ENCODE measurements around the gene MYO1E.
"Not testable (repeated sequence)": the region's sequence is repeated elsewhere in the genome, so short reads cannot be mapped to it uniquely, and the experiment has no call there.

Gene MYO1E

DNA sequence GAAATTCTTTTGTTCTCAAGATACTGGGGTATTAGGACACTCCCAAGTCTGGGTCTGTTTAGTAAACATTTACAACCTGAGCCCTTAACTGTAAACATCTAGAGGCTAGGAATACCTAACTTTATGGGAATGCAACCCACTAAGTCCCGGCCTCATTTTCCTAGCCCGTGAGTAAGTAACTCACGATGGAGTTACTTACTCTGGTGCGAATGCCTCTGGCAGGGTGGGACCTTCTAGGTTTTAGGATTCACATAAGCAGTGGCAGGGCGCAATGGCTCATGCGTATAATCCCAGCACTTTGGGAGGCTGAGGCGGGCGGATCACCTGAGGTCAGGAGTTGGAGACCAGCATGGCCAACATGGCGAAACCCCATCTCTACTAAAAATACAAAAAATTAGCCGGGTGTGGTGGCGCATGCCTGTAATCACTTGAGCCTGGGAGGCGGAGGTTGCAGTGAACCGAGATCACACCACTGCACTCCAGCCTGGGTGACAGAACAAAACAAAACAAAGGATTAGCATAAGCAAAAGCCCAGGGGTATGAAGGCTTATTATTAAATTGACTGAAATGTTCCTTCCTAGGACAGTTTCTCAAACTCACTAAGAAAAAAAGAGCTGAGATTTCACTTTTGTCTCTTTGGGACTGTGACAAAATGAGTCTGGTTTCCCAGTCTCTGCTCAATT, 14.7 kb upstream of the MYO1E start:
- DNase-seq (ENCODE audit: low read depth in 2 of 2, low spot score in 1 of 2) = not testable (repeated sequence)

DNA sequence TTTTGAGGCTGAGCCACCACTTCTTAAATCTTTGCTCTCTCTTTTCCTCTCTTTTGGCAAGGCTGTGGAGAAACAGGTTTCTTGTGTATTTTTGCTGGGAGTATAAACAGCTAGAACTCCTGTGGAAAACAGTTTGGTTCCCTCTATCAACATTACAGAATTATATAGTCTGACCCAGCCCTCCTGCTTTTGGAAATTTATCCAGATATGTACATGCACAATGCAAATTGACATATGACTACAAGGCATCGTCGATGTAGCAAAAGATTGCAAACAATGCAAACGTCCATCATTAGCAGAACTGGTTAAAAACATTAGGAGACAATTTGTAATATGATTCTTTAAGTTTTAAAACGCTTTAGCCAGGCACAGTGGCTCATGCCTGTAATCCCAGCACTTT, 12.5 kb upstream of the MYO1E start:
- DNase-seq (ENCODE audit: low read depth in 2 of 2, low spot score in 1 of 2) = no peak

DNA sequence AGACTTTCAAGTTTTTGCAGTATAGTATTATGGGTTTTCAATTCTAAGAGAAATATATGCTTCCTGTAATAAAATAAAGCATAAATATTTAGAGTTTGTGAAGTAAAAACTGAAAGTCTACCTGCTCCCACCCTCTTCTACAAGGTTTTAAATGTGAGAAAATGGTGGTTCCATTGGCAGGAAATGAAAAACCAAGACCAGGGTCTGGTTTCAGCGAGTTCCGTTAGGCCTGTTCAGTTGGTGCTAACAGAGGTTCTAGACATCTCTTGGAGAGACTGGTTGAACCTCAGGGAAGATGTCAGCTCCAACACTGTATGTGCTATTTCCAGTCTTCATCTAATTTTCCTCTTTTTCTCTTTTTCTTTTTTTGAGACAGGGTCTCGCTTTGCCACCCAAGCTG, 11.8 kb upstream of the MYO1E start:
- DNase-seq (ENCODE audit: low read depth in 2 of 2, low spot score in 1 of 2) = no peak

DNA sequence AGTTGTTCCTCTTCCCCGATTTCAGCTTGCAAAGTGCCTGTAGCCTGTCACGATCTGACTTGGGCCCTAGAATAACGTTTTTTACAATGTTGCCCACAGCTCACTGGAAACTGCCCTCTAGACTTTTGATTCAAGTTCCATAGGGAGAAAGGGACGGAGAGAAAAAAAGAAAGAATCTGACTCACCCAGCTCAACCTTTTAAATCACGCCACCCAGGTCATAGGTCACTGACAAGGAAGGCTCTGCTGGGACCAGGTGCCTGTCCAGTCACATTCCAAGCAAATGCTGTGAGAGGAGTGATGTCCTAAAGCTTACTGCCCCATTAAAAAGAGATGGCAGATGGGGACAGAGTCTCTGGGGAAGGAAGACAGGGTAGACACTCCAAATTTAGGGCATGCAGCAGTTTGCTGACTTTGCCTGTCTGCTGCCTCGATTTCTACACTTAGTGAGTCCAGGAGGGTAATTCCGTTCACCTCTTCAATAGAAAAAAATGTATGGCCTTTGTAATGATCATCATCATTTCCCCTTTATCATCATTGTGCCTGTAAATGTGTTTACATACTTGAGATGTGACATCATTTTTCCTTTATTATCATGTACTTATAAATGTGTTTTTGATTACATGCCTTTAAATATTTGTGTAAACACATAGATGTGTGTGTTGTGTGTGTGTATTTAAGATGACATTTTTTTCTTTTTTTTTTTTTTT, 8.4 kb upstream of the MYO1E start:
- no peak for DNase-seq (ENCODE audit: low read depth in 2 of 2, low spot score in 1 of 2)

DNA sequence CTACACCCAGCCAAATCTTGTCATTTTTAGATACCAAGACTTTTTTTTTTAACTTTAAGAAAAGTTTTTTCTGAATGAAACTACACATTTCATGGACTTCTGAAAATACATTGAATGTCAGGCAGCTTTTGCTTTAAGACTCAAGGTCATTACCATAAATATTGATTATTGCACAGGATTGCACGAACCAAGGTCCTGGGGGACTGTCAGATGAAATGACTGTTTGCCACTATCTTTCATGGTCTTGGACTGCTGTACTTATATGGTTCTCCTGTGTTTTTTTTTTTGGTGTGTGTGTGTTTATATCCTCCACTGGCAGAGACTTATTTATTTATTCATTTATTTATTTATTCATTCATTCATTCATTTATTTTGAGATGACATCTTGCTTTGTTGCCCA, 6.9 kb upstream of the MYO1E start:
- DNase-seq (ENCODE audit: low read depth in 2 of 2, low spot score in 1 of 2) = no peak

DNA sequence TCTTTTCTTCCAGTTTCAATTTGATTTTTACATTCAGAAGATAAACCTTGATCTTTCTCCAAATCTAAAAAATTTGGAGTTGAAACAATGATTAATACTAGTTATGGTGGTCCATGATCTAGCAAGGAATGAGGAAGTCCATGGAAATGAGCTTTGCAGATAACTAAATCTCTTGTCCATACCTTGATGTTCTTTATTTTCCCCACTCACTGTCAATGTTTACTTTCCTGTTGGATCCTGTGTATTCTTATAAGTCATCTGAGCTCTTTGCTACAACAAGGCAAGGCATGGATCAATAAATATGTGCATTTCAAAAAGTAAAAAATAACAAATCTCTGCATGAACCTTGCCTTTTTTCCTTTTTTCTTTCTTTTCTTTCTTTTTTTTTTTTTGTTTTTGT, 6.2 kb upstream of the MYO1E start:
- DNase-seq (ENCODE audit: low read depth in 2 of 2, low spot score in 1 of 2) = no peak

DNA sequence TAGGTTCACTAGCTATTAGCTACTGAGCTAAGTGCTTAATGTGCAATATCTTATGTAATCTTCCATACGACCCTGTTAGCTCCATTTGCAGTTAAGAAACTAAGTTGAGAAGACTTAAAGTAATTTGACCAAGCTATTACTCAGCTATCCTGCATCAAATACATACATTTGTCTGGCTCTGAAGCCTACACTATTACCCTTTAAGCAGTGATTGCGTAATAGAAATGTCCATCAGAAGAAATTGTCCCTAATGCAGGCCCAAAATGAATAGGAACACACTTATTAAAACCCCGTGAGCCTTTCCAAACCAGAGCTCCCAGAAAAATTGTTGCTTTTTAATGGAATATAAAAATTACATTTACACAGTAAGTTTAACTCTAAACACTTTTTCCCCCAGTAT, 5.3 kb upstream of the MYO1E start:
- DNase-seq (ENCODE audit: low read depth in 2 of 2, low spot score in 1 of 2) = no peak

DNA sequence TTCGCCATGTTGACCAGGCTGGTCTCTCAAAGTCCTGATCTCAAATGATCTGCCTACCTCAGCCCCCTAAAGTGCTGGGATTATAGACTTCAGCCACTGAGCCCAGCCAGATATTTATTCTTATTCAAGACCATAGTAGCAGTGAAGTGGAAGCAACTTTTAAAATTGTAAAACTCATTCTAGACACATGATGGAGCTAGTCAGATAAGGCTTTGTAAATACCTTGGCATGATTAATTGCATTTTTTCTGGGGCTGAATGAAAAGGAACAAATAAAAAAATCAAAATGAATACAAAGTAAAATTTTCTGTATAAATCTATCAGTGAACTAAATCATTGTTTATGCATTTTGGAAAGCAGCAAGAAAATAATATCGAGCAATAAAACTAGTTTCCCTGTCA, 4.1 kb upstream of the MYO1E start:
- no peak for DNase-seq (ENCODE audit: low read depth in 2 of 2, low spot score in 1 of 2)

DNA sequence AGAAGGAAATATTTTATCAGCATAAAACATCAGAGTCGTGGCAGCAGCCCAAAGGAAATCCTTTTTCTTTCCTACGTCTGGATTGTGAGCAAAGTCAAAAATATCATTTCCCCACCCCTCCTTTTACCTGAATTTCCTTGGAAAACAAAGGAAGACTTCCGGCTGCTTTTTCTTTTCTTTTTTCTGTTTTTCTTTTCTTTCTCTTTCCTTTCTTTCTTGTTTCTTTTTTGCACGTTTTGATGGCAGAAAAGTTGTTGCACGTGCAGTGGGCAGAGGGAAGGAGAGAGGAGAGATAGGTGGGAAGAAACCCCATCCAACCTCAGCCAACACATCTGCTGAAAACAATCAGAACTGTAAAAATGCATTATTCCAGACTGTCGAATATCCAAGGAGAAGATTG, 544 bp upstream of the MYO1E start:
- DNase-seq (ENCODE audit: low read depth in 2 of 2, low spot score in 1 of 2) = no peak

DNA sequence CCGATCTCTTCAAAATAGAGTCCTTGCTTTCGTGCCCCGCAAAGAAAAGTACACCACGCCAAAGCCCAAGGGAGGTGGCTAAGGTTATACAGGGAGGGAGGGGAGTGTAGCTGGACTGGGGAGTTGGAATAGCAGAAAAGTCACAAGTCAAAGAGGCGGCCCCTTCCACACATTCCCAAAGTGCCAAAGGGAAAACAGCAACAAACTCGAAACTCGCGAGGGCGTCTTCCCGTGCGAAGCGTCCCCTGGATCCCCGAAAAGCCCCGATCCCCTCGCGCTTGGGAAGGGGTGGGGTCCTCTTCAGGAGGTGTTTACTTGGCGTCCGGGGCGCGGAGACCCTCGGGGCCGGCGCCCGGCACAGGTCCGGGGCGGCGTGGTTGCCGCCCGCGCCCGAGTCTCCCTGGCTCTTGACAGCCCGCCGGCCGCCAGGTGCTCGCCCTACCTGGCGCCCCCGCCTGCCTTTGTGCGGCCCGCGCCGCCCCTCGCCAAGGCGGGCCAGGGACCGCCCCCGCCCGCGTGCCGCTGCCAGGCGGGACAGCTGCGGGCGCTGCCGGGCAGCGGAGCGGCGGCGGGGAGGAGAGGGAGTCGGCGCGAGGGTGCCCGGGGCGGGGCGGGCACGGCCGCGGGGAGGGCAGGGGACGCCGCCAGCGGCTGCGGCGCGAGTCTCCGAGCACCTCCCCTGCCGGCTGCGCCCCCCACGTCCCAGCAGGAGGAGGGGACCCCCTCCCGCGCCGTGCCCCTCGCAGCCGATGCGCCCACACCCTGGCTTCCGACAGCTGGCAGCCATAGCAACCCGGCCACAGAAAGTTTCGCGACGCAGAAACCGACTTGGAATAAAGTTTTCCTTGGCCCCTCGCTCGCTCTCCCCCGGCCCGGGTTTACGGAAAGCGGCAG, 966 bp downstream of the MYO1E start:
- DNase-seq (ENCODE audit: low read depth in 2 of 2, low spot score in 1 of 2) = no peak

DNA sequence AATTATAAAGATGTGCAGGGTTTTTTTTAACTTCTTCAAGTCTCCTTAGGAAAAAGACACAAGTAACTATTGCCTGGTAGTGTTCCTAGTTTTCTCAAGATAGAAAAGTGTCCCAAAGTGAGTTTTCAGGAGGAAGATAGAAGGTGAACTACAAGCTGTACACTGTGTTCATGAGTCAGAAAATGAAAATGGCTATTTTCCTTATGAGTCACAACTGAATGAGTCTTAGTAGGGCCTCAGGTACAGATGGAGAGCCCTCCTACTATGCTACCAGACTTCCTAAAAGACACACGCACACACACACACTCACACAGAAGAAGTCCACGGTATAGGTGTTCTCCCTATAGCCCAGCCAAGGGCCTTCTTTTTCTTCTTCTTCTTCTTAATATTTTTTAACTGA, 3.1 kb downstream of the MYO1E start:
- no peak for DNase-seq (ENCODE audit: low read depth in 2 of 2, low spot score in 1 of 2)

DNA sequence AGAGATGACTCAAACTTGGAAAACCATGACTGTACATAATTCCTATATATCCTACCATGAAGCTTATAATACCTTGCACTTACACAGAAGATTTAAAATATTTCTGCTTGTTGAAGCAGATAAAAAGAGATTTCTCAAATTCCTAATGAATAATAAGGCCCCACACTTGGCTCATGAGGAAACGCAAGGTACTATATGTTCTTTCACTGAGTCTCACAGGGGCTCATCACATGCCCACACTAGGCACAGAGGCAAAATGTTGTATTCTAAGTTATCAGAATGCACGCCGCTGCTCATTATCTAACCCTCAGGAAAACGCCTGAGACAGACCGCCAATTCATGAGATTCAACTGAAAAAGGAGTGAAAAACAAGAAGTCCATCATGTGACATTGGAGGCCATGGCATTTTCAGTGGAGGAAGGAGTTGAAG, 5.6 kb downstream of the MYO1E start:
- no peak for DNase-seq (ENCODE audit: low read depth in 2 of 2, low spot score in 1 of 2)

DNA sequence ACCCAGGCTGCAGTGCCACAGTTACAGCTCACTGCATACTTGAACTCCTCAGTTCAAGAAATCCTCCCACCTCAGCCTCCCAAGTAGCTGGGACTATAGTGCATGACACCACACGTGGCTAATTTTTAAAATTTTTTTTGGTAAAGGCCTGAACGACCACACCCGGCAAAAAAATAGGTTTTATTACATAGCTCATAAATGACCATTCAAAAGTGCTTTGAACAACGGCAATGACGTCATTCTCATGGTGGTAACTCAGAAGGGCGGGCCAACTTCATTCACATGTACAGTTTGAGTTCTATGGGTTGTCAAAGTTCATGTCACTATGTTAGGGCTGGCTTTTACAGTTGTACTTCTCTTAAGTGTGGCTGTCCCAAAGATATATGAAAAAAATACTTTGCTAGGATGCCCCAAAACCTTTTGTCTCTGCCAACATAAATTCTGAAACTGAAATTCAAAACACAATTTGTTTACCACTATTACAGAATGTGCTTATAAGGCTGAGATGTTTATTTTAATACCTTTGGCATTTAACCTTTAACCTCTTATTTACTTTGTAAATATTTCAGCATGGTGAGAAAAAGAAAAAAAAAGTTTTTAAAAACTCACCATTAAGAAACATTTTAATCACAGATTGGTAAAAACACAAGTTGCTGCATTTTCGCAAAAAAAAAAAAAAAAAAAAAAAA, 6.2 kb downstream of the MYO1E start:
- no peak for DNase-seq (ENCODE audit: low read depth in 2 of 2, low spot score in 1 of 2)

DNA sequence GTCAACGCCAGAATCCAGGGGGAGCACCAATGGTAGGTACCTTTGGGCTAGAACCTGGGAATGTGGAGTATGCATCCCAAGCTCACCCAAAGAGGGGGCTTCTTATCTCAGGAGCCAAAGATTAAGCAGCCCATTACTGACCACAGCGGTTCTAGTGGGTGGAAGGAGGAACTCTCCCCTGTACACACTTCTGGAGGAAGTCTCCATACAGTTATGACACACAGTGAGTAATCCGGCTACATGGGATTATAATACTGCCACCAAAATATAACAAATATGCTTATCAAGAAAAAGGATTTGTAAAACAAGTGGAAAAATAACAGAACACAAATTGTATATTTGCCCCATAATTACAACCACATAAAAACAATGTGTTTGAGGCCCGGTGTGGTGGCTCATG, 8.4 kb downstream of the MYO1E start:
- no peak for DNase-seq (ENCODE audit: low read depth in 2 of 2, low spot score in 1 of 2)

DNA sequence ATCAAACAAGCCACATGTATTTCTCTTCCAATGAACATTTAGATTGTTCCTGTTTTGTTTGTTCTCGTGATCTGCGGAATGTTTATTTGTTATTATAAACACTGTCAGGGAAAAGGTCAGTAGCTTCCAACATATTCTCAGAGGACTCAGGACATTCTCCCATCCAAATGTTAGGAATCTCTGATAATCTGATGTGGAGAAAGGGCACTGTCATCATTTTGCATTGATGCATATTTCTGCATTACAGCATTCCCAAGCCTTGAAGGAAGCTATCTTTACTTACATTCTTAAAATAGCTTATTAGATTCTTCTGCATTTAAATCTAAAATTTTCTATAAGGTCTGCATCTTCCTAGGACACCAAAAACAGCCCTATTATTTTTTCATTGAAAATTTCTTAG, 10.3 kb downstream of the MYO1E start:
- no peak for DNase-seq (ENCODE audit: low read depth in 2 of 2, low spot score in 1 of 2)

DNA sequence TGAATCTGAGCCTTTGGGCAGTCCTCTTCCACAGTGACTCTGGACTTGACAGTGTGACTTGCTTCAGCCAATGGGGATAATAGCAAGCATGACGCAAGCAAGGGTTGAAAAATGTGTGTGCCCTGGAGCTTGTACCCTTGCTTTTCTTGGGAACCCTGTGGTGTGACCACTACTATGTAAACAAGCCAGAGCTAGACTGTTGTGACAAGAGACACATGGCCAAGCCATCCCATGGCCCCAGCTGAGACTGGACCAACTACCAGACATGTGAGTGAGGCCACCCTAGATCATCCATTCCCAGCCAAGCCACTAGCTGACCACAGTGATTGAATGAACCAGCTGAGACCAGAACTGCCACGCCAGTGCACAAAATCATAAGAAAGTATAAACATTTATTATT, 11.8 kb downstream of the MYO1E start:
- DNase-seq (ENCODE audit: low read depth in 2 of 2, low spot score in 1 of 2) = no peak

DNA sequence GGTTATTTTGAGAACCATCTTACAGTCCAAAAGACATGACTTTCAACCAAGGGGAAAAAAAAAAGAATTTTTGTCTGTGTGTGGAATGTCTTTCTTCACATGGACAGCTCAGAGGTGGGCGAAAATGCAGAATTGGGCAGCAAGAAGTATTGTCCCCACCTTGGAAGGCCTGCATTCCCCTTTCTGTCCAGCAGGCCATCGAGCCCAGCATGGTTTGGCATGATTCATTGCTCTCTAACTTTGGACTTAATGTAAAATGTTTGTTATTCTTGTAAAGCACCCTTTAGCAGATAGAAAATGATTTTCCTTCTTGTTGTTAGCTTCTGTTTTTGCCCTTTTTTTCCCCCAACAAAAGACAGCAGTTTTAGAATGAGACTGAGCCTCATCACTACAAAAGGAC, 12.4 kb downstream of the MYO1E start:
- DNase-seq (ENCODE audit: low read depth in 2 of 2, low spot score in 1 of 2) = no peak

DNA sequence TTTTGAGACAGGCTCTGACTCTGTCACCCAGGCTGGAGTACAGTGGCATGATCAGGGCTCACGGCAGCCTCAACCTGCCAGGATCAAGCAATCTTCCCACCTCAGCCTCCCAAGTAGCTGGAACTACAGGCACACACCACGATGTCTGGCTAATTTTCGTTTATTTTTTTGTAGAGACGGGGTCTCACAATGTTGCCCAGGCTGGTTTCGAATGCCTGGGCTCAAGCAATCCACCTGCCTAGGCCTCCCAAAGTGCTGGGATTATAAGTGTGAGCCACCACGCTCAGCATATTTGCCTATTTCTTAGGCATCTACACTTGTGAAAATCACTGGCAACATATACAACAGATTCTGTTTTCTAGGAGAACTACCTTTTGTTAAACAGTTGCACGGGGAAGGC, 16.9 kb downstream of the MYO1E start:
- no peak for DNase-seq (ENCODE audit: low read depth in 2 of 2, low spot score in 1 of 2)

DNA sequence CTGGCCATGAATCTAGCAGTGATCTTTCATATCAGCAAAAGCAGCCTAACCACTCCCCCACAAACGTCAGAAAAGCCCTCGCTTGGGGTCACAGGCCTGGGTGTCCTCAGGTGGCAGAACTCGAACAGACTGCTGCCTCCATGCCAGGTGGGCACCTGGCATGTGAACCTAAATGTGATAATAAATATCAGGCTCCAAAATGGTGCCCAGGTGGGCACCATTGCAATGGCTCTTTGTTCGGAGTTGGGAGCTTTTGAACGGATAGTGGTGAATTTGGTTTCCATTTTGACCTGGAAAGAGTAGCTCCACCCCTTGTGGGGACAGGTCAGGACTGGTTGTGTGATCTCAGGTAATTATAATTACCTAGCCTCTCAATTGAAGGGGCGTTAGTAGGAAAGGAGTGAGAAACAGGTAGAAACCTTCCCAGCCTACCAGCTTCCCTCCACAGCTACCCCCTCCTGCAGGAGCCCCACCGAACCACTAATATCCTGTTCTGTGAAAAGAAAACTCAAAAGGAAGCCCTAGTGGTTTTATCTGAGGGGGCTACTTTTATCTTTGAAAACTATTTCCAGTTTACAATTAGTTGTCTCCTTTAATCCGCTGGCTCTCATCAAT, 18.1 kb downstream of the MYO1E start:
- no peak for DNase-seq (ENCODE audit: low read depth in 2 of 2, low spot score in 1 of 2)

DNA sequence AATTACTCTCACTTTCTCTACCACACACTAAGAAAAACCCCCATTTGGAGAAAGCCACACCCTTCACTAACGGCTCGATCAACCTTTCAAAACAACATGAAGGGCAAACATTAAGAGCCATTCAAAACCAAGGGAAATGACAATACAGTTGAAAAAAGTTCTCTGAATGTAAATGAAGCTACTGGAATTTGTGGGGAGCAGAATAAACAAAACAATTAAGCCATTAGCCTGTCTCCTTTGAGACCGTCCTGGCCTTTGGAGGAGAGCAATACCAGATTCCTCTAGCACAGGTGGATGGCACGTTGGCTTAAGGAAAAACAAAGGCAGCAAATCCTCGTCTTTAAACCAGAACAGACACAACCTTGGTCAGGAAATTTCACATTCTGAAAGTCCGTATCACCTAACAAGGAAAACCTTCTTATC, 18.7 kb downstream of the MYO1E start:
- no peak for DNase-seq (ENCODE audit: low read depth in 2 of 2, low spot score in 1 of 2)

DNA sequence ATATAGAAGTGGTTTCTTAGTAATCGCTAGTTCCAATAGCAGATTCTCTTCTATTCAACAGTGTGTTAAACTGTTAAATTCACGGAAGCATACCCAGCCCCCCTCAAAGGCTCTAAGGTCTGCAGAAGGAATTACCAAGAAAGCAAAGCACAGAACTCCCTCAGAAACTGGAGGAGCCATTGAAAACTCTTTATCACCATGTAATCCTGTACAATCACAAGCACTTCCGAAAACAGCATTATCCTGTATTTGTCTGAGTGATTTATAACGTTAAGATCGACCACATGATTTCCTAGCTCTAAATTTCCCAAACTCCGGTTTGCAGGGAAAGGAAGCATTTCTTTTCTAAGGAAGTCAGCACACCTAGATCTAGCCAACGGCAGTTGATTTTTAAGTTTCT, 20.0 kb downstream of the MYO1E start:
- no peak for DNase-seq (ENCODE audit: low read depth in 2 of 2, low spot score in 1 of 2)
